Kidney (tissue), 14 donors: ENCODE data around the gene HOXD11. TPM values are rescaled to one million over a fixed set of nuclear protein-coding genes. Genes with fewer than 3 reads are reported as not detected.
A peak's percentile ranks its signal among the peaks of the same experiment; 100 is the strongest.

Experiments used
- DNase-seq, 5 donors: peaks; one replicate each; pipeline ENCODE4 v3.0.0-alpha.2; 2013 to 2020
- FAIRE-seq: peaks from 2 replicates; lab custom pipeline; 2012; peaks lifted over from hg19 to GRCh38; lab: Jason Lieb, UNC
- H3K27ac ChIP-seq, 2 donors: one replicate each; pipeline ENCODE4 v1.7.0; 2013; ENCODE audit warnings: low read depth in 2 of 2, low read length in 2 of 2, inconsistent platforms in 1 of 2
- H3K27me3 ChIP-seq: one replicate; pipeline ENCODE4 v1.7.1; 2013; ENCODE audit warnings: low read length, inconsistent platforms; ENCODE audit not compliant: control insufficient read depth, insufficient read depth
- H3K36me3 ChIP-seq, 3 donors: one replicate each; pipeline versions ENCODE4 v1.7.0 to v1.7.1; 2013; ENCODE audit warnings: low read length in 3 of 3, control low read depth in 1 of 3, inconsistent platforms in 1 of 3; ENCODE audit not compliant: insufficient read depth in 3 of 3, control insufficient read depth in 2 of 3
- H3K4me1 ChIP-seq, 3 donors: one replicate each; pipeline versions ENCODE4 v1.7.0 to v1.7.1; 2013; ENCODE audit warnings: low read length in 3 of 3, inconsistent platforms in 1 of 3, low read depth in 1 of 3; ENCODE audit not compliant: control insufficient read depth in 2 of 3, insufficient read depth in 2 of 3
- H3K4me3 ChIP-seq, 3 donors: one replicate each; pipeline versions ENCODE4 v1.7.0 to v1.8.1; 2013; ENCODE audit warnings: low read length in 3 of 3, control low read depth in 1 of 3, inconsistent platforms in 1 of 3
- H3K9ac ChIP-seq, 3 donors: one replicate each; pipeline versions ENCODE4 v1.7.0 to v1.7.1; 2013; ENCODE audit warnings: low read length in 3 of 3, control low read depth in 1 of 3, inconsistent platforms in 1 of 3
- H3K9me3 ChIP-seq, 3 donors: one replicate each; pipeline versions ENCODE4 v1.7.0 to v1.7.1; 2013; ENCODE audit warnings: low read length in 3 of 3, control low read depth in 1 of 3, inconsistent platforms in 1 of 3; ENCODE audit not compliant: control insufficient read depth in 2 of 3, insufficient read depth in 1 of 3
- intact Hi-C: fragments of 100-400 bp; cut with DNase I; formaldehyde crosslinking; loops from one replicate; pipeline ENCODE4 v1.11.1; 2022
- polyA plus RNA-seq: library from polyadenylated mRNA; stranded (reverse); fragments of 350-450 nt; fragmentation: Illumina TruSeq; extraction: RNeasy Lipid Tissue Mini Kit (QIAGEN cat#74804); gene quantifications from one replicate; pipeline ENCODE4 v1.2.3, GENCODE V29; 2014; ENCODE audit warnings: low read depth, low replicate concordance; ENCODE audit not compliant: insufficient read depth
- total RNA-seq: library from RNA; stranded (reverse); fragmentation: NEBNext Ultra II Directional; extraction: Animal tissue kit (Norgen Biotek cat#: 25700); gene quantifications from one replicate; pipeline ENCODE4 v1.2.1, GENCODE V29; 2021
- TF ChIP-seq, protein P1 (sequence below): IDR thresholded peaks from 3 replicates; pipeline ENCODE4 v1.5.1; 2012; ENCODE audit warnings: mild to moderate bottlenecking, moderate library complexity, borderline replicate concordance; ENCODE audit not compliant: insufficient read depth; ENCODE audit errors: extremely low read depth
- donor health status: control.
- donor health status: control.
- donor health status: control.
- donor health status: control.
- donor health status: control.
- donor health status: DM: yes; HTN: yes; CAD: no.
- donor health status: Normal renal cell carcinoma (clear cell type).

Gene HOXD11
- total and polyA plus RNA-seq, 2 donors from 2014 or later: 5.8 to 15.9 TPM

DNA sequence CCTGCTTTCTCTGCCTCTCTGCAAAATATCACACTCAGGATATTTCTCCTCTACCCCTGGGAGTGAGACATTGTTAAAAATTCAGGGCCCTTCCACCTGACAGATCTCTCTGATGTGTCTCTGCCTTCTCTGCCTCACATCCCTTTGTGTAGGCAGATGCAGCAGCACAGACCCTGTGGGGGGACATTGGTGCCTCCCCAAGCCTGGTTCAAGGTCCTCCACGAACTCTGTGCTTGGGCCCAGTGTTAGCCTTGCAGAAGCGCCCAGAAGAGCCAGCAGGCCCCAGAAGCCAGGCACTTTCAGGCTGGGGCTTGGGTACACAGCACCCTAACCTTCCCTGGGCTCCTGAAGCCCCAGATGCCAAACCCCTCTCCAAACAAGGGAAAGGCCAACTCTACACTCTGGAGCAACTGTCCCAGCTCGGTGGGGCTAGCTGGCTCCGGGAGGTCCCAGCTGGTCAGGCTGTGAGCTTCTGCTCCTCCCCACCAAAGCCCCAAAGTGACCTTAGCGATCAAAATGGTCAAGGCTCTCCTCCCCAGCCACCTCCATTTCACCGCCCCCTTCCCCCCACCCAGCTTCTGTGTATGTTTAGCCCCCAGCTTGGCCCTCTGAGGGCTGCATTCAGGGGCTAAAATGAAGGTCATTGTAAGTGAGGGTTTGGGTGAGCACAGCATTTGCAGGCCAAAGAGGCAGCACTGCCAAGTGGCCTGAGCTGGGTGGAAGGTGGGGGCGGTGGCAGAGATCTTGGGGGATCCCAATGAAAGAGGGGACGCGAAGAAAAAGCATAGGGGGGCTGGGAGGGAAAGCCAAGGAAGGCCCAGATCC is 18.1 kb downstream of the HOXD11 start:
- Histone ChIP-seq H3K27ac (peak overlapping the region; percentile 91 to 95), H3K27me3 (no peaks in the 10 kb centered on the region), H3K4me3 (peak overlapping the region in 2 of 3 donors; percentile 72 to 80), H3K9me3 (no peaks in the 10 kb centered on the region), H3K36me3 (no peaks in the 10 kb centered on the region), H3K9ac (peak overlapping the region; percentile 20 to 86 (median 59)), H3K4me1 (peaks cover 4 to 12% (median 6%) of the 10 kb centered on the region in 3 donors)
- DNase-seq (peak in 3 of 5 donors; percentile 60 to 75 (median 68)), FAIRE-seq (no peak)
- intact Hi-C loops: loop anchor here (10.0 kb wide), 2 partner anchors 520 to 1030 kb away; no protein-coding TSS in a partner anchor
- TF ChIP-seq, protein P1, sequence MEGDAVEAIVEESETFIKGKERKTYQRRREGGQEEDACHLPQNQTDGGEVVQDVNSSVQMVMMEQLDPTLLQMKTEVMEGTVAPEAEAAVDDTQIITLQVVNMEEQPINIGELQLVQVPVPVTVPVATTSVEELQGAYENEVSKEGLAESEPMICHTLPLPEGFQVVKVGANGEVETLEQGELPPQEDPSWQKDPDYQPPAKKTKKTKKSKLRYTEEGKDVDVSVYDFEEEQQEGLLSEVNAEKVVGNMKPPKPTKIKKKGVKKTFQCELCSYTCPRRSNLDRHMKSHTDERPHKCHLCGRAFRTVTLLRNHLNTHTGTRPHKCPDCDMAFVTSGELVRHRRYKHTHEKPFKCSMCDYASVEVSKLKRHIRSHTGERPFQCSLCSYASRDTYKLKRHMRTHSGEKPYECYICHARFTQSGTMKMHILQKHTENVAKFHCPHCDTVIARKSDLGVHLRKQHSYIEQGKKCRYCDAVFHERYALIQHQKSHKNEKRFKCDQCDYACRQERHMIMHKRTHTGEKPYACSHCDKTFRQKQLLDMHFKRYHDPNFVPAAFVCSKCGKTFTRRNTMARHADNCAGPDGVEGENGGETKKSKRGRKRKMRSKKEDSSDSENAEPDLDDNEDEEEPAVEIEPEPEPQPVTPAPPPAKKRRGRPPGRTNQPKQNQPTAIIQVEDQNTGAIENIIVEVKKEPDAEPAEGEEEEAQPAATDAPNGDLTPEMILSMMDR: no peak

DNA sequence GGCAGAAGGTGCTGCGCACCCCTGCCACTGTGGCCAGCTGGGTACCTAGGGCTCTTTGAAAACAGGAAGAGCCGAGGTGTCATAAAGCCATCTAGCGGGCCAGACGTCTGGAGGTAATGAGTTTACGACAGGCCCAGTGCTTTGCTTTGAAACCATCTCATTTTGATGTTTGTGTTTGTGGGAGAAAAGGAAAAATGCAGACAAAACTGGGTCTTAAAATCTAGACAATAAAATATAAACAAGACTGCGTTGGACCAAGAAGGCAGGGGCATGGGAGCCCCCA is 18.6 kb downstream of the HOXD11 start:
- Histone ChIP-seq H3K9me3 (no peaks in the 10 kb centered on the region), H3K36me3 (no peaks in the 10 kb centered on the region), H3K27ac (peak overlapping the region; percentile 91 to 95), H3K4me1 (peaks cover 2 to 10% (median 6%) of the 10 kb centered on the region in 3 donors), H3K27me3 (no peaks in the 10 kb centered on the region), H3K9ac (peak overlapping the region in 2 of 3 donors; percentile 17 to 59), H3K4me3 (peak overlapping the region in 1 of 3 donors; percentile 72)
- TF ChIP-seq, protein P1: no peak
- intact Hi-C loops: loop anchor here (10.0 kb wide), 2 partner anchors 519 to 1029 kb away; no protein-coding TSS in a partner anchor
- FAIRE-seq: no peak
- DNase-seq: peak in 1 of 5 donors; percentile 40

DNA sequence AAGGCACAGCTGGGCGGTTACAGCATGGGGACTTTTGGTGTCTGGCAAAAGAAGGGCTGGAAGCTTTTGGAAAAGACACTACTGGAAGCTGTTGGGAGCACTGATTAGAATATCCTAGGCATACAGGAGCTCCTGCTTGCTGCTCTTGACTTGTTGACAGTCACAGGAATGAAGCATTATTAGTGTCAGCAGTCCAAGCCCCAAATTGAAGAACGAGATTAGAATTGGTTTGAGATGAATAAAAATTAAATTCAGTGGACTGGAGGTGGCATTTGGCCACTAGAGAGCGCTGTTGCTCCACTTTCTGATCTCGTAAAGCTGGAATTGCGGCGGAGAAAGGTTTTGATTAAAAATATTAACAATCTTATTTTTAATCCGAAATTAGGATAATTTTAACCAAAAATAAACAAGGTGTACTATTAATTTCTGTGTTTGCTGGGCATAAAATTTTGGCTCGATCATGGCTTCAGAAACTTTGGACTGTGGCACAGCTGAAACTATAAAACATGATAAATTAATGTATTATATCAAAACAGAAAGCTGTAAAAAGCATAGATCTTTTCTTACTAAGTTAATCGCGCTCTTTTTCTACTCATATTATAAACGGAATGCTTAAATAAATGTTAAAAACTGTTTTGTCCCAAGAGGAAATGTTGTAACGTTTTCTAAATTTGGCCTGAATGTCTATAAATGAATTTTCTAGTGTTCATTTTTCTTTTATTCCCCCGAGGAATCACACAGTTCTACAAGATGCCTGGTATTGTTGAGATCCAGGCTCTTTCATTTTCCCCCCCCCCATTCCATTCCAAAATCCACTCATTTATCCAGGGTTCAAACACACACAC is 20.1 kb downstream of the HOXD11 start:
- Histone ChIP-seq H3K9me3 (no peaks in the 10 kb centered on the region), H3K27me3 (no peaks in the 10 kb centered on the region), H3K36me3 (no peaks in the 10 kb centered on the region), H3K27ac (peak overlapping the region; percentile 45 to 94), H3K4me3 (peak overlapping the region; percentile 18 to 85 (median 59)), H3K4me1 (peaks cover 2 to 10% (median 6%) of the 10 kb centered on the region in 3 donors), H3K9ac (peak overlapping the region; percentile 40 to 76 (median 51))
- TF ChIP-seq, protein P1: peak; percentile 88
- FAIRE-seq (peak; percentile 87), DNase-seq (peak; percentile 81 to 94 (median 88))
- intact Hi-C loops: loop anchor here (10.0 kb wide), 2 partner anchors 518 to 1028 kb away; no protein-coding TSS in a partner anchor
